Pancreas (tissue), 10 donors: ENCODE measurements around the gene DCC. TPM values are rescaled to one million over a fixed set of nuclear protein-coding genes. Genes with fewer than 3 reads are reported as not detected.
A peak's percentile ranks its signal among the peaks of the same experiment; 100 is the strongest.

ENCODE experiments used
- ATAC-seq, 4 donors: fragments of 200-7000 bp; cut with Tn5 transposase; one replicate each; pipeline versions ENCODE4 v1.8.0 to v1.9.1; 2020; ENCODE audit warnings: mild to moderate bottlenecking in 4 of 4, moderate library complexity in 4 of 4
- DNase-seq, 6 donors: peaks; one replicate each; pipeline ENCODE4 v3.0.0-alpha.2; 2020
- FAIRE-seq: peaks from 2 replicates; lab custom pipeline; 2012; peaks lifted over from hg19 to GRCh38; lab: Jason Lieb, UNC
- H3K27ac ChIP-seq, 4 donors: fragments of 200-600 bp; sonication (generic); 1 replicate in 3 of 4; 2 replicates in 1 of 4; pipeline versions ENCODE4 v1.5.0 to v1.8.0; 2020
- H3K27me3 ChIP-seq, 4 donors: fragments of 200-600 bp; one replicate each; pipeline ENCODE4 v1.8.0; 2021
- H3K36me3 ChIP-seq, 3 donors: fragments of 200-600 bp; sonication (generic) in 1 of 3; one replicate each; pipeline versions ENCODE4 v1.5.0 to v1.8.0; 2020 to 2021
- H3K4me1 ChIP-seq, 3 donors: fragments of 200-600 bp; one replicate each; pipeline ENCODE4 v1.8.0; 2021
- H3K4me3 ChIP-seq, 4 donors: fragments of 200-600 bp; sonication (generic) in 2 of 4; one replicate each; pipeline versions ENCODE4 v1.5.0 to v1.8.0; 2020 to 2021
- H3K9me3 ChIP-seq, 4 donors: fragments of 200-600 bp; one replicate each; pipeline ENCODE4 v1.8.0; 2021
- CTCF ChIP-seq, 4 donors: fragments of 200-600 bp; sonication (generic) in 3 of 4; IDR thresholded peaks; one replicate each; pipeline versions ENCODE4 v1.5.0 to v1.8.0; 2021; ENCODE audit warnings: antibody characterized with exemption in 4 of 4
- WGBS, 2 donors: extraction: QIAGEN DNeasy Blood & Tissue Kit; methylation state at CpG; one replicate each; pipeline ENCODE4 v1.1.7; 2013; 5-methylcytosine and 5-hydroxymethylcytosine counted together
- intact Hi-C, 3 donors: fragments of 100-400 bp; cut with DNase I; formaldehyde crosslinking; loops; one replicate each; pipeline versions ENCODE4 v1.11.1 to v1.14.2; 2022
- polyA plus RNA-seq, 2 donors: library from polyadenylated mRNA; stranded (reverse); fragments of 200-250 nt; gene quantifications; one replicate each; pipeline ENCODE4 v1.2.3, GENCODE V29; 2013
- total RNA-seq, 6 donors: library from RNA; stranded (reverse); fragmentation: NEBNext Ultra II Directional in 4 of 6; extraction: Animal tissue kit (Norgen Biotek cat#: 25700) in 4 of 6; gene quantifications; one replicate each; pipeline versions ENCODE4 v1.2.1 to v1.2.4, GENCODE V29; 2021 to 2023
- donor health status: healthy with polysubstance abuse.
- donor health status: DM: no; HTN: no; CAD: no; lungs with moderate emphysema.
- donor health status: DM: no; HTN: no; CAD: no.
- donor health status: control.
- donor health status: control.
- donor health status: Bipolar disorder and iron deficiency.
- donor health status: DM: yes; HTN: yes; CAD: no.
- donor health status: DM: no; HTN: no; CAD: no.
- donor health status: DM: no; HTN: no; CAD: no.
- donor health status: DM: yes; HTN: yes; CAD: no.

Gene DCC
- total and polyA plus RNA-seq, 8 donors, result 0.18 to 0.44 (median 0.28) TPM; not detected in 1

GRCh38 chr18:52394602-52395001 is 54.6 kb downstream of the DCC start:
- H3K27ac ChIP-seq, result peak overlapping the region in 1 of 4 donors; percentile 22
- no peaks in the 10 kb centered on the region for H3K9me3 ChIP-seq
- H3K27me3 ChIP-seq, result no peaks in the 10 kb centered on the region
- ATAC-seq (peak in 2 of 4 donors; percentile 54 to 58), DNase-seq (no peak), FAIRE-seq (no peak)
- intact Hi-C loops, result no loop called here
- TF ChIP-seq CTCF (IDR thresholded peaks at IDR 0.05), result no peak
- WGBS, 2 donors, result 25 to 28% methylated on average over 2 of the region's 2 CpGs
- no peaks in the 10 kb centered on the region for H3K36me3 ChIP-seq
- H3K4me1 ChIP-seq, result no peaks in the 10 kb centered on the region
- H3K4me3 ChIP-seq, result no peak overlapping the region

GRCh38 chr18:52395146-52395852 is 55.3 kb downstream of the DCC start:
- intact Hi-C loops, result no loop called here
- H3K4me3 ChIP-seq, result no peak overlapping the region
- TF ChIP-seq CTCF (IDR thresholded peaks at IDR 0.05), result no peak
- DNase-seq (no peak), ATAC-seq (no peak), FAIRE-seq (no peak)
- H3K27me3 ChIP-seq, result no peaks in the 10 kb centered on the region
- no peaks in the 10 kb centered on the region for H3K4me1 ChIP-seq
- peak overlapping the region in 1 of 4 donors; percentile 2 for H3K27ac ChIP-seq
- no peaks in the 10 kb centered on the region for H3K36me3 ChIP-seq
- no peaks in the 10 kb centered on the region for H3K9me3 ChIP-seq
- WGBS, 2 donors, result 61 to 66% methylated on average over 5 of the region's 5 CpGs

- 93 to 94% methylated on average over 1 of the region's 1 CpG for WGBS, 2 donors
- no peak for TF ChIP-seq CTCF (IDR thresholded peaks at IDR 0.05)
- Histone ChIP-seq H3K36me3 (no peaks in the 10 kb centered on the region), H3K9me3 (no peaks in the 10 kb centered on the region), H3K27me3 (no peaks in the 10 kb centered on the region), H3K27ac (no peak overlapping the region), H3K4me3 (no peak overlapping the region), H3K4me1 (no peaks in the 10 kb centered on the region)
- intact Hi-C loops, result no loop called here
- DNase-seq (no peak), ATAC-seq (no peak), FAIRE-seq (no peak)
Measured at GRCh38 chr18:52401236-52401635, 61.2 kb downstream of the DCC start.

- ATAC-seq (no peak), FAIRE-seq (no peak), DNase-seq (no peak)
- H3K4me1 ChIP-seq, result no peaks in the 10 kb centered on the region
- no peaks in the 10 kb centered on the region for H3K36me3 ChIP-seq
- H3K4me3 ChIP-seq, result no peak overlapping the region
- TF ChIP-seq CTCF (IDR thresholded peaks at IDR 0.05), result no peak
- 42 to 68% methylated on average over 3 of the region's 3 CpGs for WGBS, 2 donors
- H3K27ac ChIP-seq, result no peak overlapping the region
- no peaks in the 10 kb centered on the region for H3K27me3 ChIP-seq
- intact Hi-C loops, result no loop called here
- H3K9me3 ChIP-seq, result no peaks in the 10 kb centered on the region
Measured at GRCh38 chr18:52402814-52403213, 62.8 kb downstream of the DCC start.

- no peak for FAIRE-seq
Measured at GRCh38 chr18:52403291-52404021, 63.5 kb downstream of the DCC start.

More at GRCh38 chr18:52403291-52404021, 63.5 kb downstream of the DCC start:
- no peaks in the 10 kb centered on the region for H3K27me3 ChIP-seq
- ATAC-seq (no peak), DNase-seq (no peak)
- intact Hi-C loops, result no loop called here
- TF ChIP-seq CTCF (IDR thresholded peaks at IDR 0.05), result no peak
- H3K4me1 ChIP-seq, result no peaks in the 10 kb centered on the region
- no peaks in the 10 kb centered on the region for H3K36me3 ChIP-seq
- no peak overlapping the region for H3K4me3 ChIP-seq
- H3K27ac ChIP-seq, result no peak overlapping the region
- H3K9me3 ChIP-seq, result no peaks in the 10 kb centered on the region
